ENCODE results near the gene ABCB9.
A peak's percentile ranks its signal among the peaks of the same experiment; 100 is the strongest.

The ABCB9 gene

DNA sequence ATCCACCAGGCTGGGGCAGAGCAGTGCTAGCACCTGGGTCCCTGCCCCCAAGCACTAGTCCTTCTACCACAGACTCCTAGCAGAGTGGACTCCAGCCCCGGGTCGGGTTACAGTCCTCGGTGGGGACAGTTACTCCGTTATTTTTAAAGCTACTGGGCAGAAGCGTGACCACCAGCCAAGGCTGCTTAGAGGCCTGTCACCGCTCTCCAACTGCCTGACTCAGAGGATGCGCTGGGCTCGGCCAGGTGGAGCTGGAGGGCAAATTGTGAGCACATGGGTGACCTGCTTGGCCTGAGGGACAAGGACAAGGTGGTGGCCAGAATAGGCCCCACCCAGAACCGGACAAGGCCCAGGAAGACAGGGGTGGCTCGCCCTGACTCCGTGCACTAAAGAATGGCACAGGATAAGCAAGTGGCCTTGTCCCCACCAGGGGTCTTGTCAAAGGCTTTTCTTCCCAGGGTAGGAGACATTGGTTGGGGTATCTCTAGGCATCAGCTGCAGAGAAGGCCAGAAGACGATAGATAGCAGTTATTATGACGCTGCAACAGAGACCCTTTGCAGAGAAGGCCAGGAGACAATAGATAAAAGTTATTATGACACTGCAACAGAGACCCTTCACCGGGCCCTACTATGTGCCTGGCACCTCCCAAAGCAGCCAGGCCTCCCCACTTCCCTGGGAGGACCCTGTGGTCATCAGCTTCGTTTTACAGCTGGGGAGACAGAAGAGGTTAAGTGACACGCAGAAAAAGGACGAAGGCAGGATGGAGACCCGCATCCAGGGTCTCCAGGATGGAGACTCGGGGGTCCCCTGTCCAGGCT, 1.6 kb downstream of the ABCB9 start:
- no peak for DNase-seq (ENCODE audit: low read depth, low spot score)

DNA sequence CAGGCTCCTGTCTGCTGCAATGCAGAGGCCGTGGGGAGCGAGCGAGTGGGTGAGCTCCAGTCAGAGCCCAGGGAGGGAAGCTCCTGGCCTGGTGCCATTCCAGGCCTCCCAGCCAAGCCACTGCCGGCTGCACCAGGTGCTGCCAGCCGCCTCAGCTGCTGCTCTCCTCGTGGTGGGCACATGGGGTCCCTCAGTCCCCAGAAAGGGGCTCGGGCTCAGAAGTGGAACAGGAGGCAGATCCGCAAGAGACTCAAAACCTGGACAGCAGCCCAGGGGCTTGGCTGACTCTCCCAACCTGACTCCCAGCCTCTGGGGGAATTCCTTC, 2.4 kb downstream of the ABCB9 start:
- DNase-seq (ENCODE audit: low read depth, low spot score), result no peak

DNA sequence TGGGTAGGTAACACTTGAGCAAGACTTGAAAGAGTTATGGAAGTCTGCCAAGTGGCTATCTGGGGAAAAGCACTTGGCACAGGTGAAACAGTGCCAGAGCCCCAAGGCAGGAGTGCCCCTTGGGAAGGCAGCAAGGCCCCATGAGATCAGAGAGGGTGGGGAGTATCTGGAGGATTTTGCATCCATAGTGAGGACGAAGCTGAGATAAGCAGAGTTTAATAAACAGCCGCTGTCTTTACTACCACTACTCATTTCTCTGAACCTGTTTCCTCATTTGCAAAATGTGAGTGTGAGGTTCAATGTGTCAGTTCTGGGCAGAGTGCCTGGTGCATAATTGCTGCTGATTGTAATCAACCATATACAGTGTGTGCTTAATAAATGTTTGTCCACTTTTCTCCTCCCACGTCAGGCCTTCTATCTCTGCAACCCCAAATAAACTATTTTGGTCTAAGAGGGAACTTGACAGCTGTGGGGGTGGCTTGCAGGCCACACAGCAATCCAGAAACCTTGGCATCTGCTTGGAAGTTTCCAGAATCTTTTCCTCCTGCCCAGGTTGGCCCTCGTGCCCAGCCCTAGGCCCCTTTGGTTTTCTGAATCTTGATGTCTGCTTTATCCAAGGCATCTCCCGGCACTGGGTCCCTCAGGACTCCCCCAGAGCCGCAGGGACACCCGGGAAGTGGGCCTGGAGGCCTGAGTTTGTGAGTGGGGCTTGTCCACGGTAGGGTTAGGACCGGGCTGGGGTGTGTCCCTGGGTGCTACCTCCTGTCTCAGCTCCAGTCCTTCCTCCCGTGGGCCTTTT, 4.5 kb downstream of the ABCB9 start:
- no peak for DNase-seq (ENCODE audit: low read depth, low spot score)

DNA sequence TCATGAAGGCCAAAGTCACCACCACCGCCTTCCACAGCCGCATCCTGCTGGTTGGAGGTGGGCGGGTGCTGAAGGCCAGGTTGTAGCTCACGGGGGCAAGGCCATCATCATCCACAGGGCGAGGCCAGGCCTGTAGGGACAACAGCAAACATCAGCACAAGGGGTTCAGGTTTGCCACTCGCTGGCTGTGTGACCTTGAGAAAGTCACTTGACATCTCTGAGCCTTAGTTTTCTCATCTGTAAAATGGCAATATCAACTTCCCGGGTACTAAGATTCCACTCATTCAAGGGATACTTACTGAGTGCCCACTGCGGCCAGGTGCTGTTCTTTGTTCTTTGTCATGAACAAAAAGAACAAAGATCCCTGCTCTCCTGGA, 6.1 kb downstream of the ABCB9 start:
- DNase-seq (ENCODE audit: low read depth, low spot score), result no peak

DNA sequence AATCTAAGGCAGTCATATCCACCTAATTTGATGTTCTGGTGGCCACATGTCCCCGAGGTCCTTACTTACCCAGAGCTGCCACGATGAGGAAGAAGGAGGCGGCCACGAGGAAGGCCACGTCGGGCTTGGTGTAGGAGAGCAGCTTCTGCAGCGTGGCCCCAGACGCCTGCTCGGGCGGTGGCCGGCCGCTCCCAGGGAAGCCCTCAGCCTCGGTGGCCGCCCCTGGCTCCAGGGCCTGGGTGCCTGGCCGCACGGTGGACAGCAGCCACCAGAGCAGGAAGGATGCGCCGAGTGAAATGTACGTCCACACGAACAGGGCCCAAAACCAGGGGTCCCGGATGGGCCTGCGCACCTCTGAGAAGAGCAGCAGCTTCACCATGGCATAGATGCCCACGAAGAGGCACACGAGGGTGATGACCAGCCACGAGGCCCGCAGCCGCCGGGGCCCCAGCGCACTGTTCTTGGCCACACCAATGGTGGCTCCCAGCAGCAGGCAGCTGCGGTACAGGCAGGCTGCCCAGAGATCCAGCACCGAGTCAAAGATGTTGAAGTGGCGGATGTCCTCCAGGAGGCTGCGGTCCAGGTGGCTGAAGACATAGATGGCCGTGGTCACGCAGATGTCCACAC, 6.6 kb downstream of the ABCB9 start:
- DNase-seq (ENCODE audit: low read depth, low spot score), result no peak

DNA sequence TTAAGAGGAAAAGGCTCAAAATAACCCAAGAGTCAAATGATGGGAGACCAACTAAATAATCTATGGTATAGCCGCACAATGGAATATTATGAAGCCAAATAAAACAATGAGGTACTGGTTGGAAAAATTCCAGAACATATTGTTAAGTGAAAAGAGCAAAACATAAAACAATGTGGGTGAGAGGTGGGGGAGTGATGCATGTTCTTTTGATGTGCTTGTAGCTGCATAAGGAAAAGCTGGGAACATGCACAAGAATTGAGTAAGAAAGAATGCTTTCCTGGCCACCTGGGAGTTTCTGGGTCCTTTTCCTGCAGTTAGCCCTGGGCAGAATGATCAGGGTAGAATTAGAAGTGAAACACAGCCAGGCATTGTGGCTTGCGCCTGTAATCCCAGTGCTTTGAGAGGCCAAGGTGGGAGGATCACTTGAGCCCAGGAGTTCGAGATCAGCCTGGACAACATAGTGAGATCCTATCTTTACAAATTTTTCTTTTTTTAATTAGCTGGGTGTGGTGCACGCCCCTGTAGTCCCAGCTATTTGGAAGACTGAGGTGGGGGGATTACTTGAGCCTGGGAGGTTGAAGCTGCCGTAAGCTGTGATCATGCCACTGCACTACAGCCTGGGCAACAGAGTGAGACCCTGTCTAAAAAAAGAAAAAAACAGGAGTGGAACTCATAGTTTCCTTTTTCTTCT, 7.9 kb downstream of the ABCB9 start:
- no peak for DNase-seq (ENCODE audit: low read depth, low spot score)

DNA sequence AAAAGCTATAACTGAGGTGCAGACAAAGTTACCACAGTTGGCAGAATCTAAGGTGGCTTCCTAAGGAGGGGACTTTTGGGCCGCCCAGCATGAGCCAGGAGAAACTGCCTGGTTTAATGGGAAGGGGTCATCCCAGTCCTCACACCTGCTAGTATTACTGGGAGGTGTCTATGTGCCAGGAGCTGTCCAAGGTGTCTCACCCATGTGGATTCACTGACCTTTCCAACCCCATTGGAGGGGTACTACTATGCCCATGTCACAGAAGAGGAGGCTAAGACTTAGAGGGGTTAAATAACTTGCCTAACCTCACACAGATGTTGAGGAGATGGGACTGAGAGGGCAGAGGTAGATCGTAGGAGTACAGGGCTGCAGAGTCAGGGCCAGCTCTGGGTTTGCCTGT, 10.2 kb downstream of the ABCB9 start:
- no peak for DNase-seq (ENCODE audit: low read depth, low spot score)

DNA sequence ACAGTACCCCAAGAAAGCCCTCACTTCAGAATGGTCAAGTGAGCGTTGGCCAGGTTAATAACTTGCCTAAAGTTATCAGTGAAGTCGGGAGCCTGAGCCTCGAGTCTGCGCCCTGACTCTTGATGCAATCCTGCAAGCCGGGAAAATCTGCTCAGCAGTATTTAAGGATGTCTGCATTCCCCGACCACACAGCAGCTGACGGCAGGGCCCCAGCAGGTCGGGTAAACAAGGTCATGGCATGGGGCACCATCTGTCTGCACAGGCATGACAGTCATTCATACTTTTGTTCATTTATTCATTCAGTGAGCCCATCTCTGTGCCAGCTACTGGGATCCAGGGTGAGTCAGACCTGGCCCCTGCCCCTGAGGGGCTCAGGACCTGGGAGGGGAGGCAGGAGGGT, 11.1 kb downstream of the ABCB9 start:
- DNase-seq (ENCODE audit: low read depth, low spot score), result no peak

DNA sequence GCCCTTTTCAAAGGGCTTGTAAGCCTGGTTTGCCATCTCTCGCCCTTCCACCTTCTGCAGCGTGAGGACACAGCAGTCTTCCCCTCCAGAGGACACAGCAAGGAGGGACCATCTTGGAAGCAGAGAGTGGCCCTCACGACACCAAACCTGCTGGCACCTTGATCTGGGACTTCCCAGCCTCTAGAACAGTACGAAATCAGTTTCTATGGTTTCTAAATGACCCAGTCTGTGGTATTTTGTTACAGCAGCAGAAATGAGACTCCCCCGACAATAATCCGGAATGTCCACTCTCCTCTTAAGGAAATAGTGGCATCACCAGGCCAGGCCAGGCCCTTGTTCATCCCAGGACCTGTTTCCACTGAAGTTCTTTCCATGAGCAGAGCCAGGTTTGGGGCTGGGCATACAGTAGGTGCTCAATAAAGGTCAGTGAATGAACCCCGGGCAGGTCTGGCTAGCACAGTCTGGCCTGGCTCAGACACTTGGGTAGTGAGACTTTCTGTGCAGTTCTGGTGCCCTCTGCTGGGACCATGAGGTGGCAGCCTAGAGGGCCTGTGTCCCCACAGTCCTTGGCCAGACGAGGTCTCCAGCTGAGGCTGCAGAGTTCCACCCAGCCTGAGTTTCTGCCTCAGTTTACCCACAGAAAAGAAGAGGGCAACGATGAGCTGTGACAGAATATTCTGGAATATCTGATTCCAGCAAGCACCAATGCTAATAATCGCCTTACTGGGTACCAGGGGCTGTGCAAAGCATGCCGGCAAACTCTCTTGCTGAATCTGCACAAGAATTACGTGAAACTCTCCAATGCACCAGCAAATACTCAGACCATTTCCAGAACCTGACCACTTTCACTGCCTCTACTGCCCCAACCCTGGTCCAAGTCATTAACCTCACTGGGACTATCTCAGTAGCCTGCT, 14.0 kb downstream of the ABCB9 start:
- peak; percentile 49 for DNase-seq (ENCODE audit: low read depth, low spot score)

DNA sequence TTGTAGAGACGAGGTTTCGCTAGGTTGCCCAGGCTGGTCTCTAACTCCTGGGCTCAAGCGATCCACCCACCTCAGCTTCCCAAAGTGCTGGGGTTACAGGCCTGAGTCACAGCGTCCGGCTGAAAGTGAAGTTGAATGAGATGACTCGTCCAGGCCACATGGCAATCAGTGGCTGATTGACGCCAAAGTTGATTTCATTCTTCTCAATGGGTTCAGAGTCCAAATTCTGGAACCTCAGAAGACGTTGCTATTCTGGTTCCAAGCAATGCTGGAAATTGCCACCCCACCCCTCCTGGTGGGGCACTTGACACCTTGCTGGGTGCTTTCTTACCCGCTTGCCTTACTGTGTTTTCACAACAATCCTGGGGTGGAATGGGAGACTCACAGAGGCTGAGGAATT, 14.9 kb downstream of the ABCB9 start:
- DNase-seq (ENCODE audit: low read depth, low spot score), result no peak

DNA sequence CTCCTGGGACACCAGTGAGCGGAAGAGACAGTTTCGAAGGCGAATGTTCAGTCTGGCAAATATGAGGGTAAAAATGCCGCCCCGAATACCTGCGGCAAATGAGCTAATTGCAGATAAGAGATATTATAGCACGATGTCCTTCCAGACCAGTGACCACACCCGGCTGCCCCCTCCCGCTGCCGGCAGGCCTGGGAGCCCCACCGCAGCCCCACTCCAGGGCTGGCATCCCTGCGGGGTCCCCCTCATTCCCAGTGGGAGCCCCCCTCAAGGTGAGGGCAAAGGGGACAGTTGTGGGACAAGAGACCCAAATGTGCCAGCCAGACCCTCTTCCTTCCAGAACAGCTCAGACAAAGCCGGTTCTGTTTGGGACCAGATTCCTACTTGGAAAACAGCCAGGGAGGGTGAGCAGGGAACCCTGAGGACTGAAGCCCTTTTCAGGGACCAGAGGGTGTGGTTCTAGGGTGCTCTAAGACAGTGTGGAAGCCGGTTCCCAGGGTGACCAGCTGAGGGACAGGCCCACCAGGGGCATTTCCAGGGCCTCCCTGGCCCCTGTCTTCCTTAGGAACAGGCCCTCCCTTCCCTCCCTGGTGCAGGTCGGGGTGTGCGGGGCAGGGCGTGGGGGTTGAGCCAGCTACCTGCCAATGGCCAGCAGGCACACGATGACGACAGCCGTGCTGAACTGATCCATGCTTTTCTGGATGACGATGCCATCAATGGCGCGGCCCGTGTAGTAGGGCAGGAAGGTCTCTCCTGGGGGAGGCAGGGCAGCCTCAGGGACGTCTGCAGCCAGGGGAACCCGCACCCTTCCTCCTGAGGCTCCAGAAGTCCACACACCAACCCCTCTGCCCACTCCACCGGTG, 16.2 kb downstream of the ABCB9 start:
- DNase-seq (ENCODE audit: low read depth, low spot score), result no peak

DNA sequence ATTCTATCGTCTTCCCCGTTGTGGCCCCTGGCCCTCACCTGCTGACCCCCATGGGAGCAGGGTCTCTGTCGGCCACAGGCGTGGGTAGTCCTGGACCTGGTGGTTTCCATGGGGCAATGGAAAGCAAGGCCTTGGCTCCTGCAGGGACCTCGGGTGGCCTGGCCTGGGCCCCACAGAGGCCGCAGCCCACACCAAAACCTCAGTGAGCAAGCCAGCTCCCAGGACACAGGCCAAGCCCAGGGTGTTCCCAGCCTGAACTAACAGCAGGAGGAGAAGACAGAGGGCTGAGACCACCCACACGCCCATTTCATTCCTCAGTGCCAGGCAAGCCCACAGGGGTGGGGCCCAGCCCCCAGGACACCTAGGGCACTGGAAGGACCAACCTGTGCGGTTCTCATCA, 16.9 kb downstream of the ABCB9 start:
- DNase-seq (ENCODE audit: low read depth, low spot score), result no peak

DNA sequence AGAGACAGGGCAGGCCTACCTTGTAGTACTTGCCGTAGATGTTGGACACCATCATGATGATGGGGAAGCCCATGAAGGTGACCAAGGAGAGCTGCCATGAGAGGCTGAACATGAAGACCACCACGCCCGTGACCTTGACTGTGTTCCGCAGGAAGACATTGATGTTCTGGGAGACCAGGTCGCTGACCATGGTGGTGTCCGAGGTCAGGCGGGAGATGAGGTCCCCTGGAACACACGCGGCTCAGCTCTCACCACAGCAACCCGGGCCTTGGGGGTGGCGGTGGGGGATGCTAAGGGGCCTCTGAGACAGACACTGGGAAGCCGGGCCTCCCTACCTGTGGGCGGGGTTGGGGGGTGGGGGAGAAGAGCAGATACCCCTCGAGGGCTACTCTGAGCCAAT, 17.7 kb downstream of the ABCB9 start:
- no peak for DNase-seq (ENCODE audit: low read depth, low spot score)

DNA sequence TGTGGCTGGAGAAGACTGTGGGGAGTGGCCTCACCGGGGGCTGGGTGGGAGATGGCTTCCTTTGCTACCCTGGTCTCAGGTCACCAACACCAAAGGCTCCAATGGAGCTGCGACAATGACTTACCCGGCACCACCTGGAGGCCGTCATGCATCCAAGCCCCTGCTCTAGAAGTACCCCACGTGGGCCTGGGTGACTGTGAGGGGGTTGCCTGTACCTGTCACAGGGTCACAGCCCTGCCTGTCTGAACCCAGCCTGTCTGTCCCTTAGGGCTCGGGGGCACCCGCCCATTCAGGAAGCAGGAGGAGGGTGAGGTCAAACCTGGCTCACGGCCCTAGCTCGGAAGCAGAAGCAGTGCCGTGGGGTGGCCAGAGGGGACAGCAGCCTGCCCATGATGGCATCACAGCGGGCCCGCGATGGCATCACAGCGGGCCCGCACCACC, 18.9 kb downstream of the ABCB9 start:
- no peak for DNase-seq (ENCODE audit: low read depth, low spot score)

DNA sequence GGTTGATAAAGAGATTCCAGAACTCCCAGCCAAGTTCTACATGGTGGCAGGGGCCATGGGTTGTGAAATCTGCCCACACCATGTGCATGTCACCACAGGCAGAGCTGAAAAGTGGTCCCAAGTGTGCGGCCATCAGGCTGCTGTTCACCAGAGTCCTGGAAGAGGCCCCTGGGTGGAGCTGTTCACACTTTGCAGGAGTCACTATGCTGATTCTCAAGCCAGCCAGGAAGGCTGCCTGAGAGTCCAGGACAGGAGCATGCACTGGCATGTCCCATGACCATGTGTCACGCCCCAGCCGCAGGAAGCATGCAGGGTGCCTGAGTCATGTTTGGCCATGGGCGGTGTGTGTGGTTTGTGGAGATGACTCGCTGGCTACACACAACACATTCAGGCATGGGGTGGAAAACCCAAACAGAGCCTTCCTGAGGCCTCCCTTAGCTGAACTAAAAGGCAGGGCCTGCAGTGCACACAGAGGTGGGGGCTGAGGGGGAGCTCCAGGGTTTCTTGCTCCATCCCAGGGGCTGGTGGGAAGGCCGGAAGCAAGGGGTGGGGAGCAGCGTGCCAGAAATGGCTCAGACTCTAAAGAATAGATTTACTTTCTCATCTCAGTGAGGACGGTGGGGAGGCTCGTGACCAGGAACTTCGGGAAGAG, 19.4 kb downstream of the ABCB9 start:
- peak; percentile 27 for DNase-seq (ENCODE audit: low read depth, low spot score)

DNA sequence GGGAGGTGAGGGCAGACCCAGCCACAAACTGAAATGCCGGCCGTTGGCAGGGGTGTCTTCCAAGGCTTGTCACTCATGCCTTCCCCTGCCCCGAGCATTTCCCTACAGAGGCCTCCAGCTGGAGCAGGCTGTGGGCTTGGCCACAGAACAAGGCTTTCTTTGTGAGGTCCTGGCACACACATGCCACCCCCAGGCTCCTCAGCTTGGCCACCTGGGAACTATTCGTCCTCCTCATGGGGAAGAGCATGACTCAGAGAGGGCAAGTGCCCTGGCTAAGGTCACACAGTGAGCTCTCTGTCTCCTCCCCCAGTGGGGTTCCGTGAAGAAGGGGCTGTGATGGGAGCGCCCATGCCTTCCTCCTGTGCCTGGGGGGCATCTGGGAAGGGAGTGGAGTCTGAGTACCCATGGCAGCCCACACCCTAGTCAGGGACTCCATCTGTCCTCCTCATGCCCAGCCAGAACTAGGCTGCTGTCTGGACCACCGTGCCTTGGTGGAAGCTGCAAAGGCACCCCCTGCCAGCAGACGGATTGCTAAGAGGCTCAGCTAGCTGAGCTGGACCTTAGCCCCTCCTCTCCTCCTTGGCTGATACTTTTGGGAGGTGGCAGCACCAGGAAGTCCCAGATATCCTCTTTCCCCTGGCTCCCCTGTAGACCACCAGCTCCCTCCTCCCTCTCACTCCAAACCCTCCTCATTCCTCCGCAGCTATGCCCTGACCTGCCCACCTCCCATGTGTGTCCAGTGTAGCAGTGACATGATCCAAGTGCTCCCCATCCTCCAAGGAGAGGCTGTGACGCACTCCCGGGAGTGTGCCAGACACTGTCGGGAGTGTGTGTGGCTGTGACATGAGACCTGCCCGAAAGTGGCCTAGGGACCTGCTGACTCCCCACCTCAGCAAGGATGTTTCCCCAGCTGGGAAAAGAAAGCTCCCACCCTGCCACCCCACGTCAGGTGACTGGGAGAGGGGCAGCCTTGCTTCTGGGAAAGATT, 21.4 kb downstream of the ABCB9 start:
- DNase-seq (ENCODE audit: low read depth, low spot score), result no peak

DNA sequence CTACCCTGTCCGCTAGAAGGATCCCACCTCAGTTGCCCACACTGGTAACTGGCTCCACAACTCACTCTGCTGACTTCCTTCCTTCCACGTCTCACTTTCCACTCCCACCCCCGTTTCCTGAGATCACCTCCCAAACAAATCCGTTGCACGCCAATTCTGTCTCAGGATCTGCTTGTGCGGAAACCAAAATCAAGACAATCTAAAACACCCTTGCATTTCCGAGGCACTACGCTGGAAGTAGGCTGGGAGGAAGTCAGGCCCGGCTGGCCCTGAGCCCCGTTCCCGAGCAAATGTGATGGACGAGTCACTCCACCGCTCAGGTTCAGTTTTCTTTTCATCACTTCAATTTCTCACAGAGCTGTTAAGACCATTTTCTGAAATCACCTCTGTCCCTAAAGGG, 23.1 kb downstream of the ABCB9 start:
- no peak for DNase-seq (ENCODE audit: low read depth, low spot score)

DNA sequence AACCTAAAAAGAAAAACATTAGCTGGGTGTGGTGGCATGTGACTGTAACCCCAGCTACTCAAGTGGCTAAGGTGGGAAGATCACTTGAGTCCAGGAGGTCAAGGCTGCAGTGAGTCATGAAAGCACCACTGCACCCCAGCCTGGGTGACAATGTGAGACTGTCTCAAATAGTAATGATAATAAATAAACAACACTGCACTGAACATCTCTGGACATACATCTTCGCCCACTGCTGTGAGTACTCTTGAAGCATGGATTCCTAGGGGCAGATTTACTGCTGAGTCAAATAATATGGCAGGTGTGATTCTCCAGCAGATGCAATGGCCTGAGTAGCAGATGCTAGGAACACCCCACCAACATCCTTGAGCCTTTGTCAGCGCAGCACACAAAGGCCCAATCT, 23.6 kb downstream of the ABCB9 start:
- no peak for DNase-seq (ENCODE audit: low read depth, low spot score)

Data from activated CD4-positive, CD25-positive, alpha-beta regulatory T cell treated with anti-CD3 and anti-CD28 coated beads, Interleukin-2, amount 50 U/mL, for 16 hours (primary cell).